Uterus (tissue), 4 donors: ENCODE measurements around the gene CPED1. TPM values are rescaled to one million over a fixed set of nuclear protein-coding genes. Genes with fewer than 3 reads are reported as not detected.
"Not testable (repeated sequence)": the region's sequence is repeated elsewhere in the genome, so short reads cannot be mapped to it uniquely, and the experiment has no call there.

Experiments used
- DNase-seq, 2 donors: peaks; one replicate each; pipeline ENCODE4 v3.0.0-alpha.2; 2019 to 2020
- H3K27ac ChIP-seq, 2 donors: fragments of 200-600 bp; sonication (generic); 1 replicate in 1 of 2; 2 replicates in 1 of 2; pipeline ENCODE4 v1.5.1; 2016 to 2018
- H3K27me3 ChIP-seq, 2 donors: fragments of 200-600 bp; sonication (generic); one replicate each; pipeline ENCODE4 v1.5.1; 2018 to 2019; ENCODE audit warnings: control low read depth in 1 of 2
- H3K36me3 ChIP-seq, 2 donors: fragments of 200-600 bp; sonication (generic); one replicate each; pipeline ENCODE4 v1.5.1; 2019; ENCODE audit warnings: control low read depth in 1 of 2
- H3K4me1 ChIP-seq, 2 donors: fragments of 200-600 bp; sonication (generic); one replicate each; pipeline ENCODE4 v1.5.1; 2018 to 2019; ENCODE audit warnings: control low read depth in 1 of 2
- H3K4me3 ChIP-seq, 2 donors: fragments of 200-600 bp; sonication (generic); 1 replicate in 1 of 2; 2 replicates in 1 of 2; pipeline ENCODE4 v1.5.1; 2018 to 2019; ENCODE audit warnings: mild to moderate bottlenecking in 1 of 2
- H3K9me3 ChIP-seq, 2 donors: fragments of 200-600 bp; sonication (generic); one replicate each; pipeline ENCODE4 v1.5.1; 2019; ENCODE audit warnings: control low read depth in 1 of 2
- CTCF ChIP-seq, 4 experiments: fragments of 200-600 bp in 2 of 4; fragments of 450-650 bp in 2 of 4; sonication (generic) in 2 of 4; IDR thresholded peaks; one replicate each; pipeline ENCODE4 v1.5.1; 2016 to 2019; ENCODE audit warnings: antibody characterized with exemption in 4 of 4, mild to moderate bottlenecking in 2 of 4, moderate library complexity in 1 of 4
- POLR2A ChIP-seq, 2 donors: fragments of 450-650 bp; IDR thresholded peaks; one replicate each; pipeline ENCODE4 v1.6.1; 2016; ENCODE audit warnings: antibody characterized with exemption in 2 of 2, mild to moderate bottlenecking in 1 of 2, moderate library complexity in 1 of 2
- intact Hi-C: fragments of 100-400 bp; cut with DNase I; formaldehyde crosslinking; loops from one replicate; pipeline ENCODE4 v1.15.1; 2023; ENCODE audit warnings: low total_unique reads
- total RNA-seq, 4 donors: library from RNA; depleted of rRNA in 3 of 4; stranded (reverse); fragments of >200 nt in 3 of 4; gene quantifications; one replicate each; pipeline versions ENCODE4 v1.1.0 to v1.2.4, GENCODE V29; 2014 to 2023
- donor health status: DM: yes; HTN: yes; CAD: no.

CPED1 gene
- total RNA-seq, 4 donors from 2014 or later: 47.4 to 194 (median 59.2) TPM

DNA sequence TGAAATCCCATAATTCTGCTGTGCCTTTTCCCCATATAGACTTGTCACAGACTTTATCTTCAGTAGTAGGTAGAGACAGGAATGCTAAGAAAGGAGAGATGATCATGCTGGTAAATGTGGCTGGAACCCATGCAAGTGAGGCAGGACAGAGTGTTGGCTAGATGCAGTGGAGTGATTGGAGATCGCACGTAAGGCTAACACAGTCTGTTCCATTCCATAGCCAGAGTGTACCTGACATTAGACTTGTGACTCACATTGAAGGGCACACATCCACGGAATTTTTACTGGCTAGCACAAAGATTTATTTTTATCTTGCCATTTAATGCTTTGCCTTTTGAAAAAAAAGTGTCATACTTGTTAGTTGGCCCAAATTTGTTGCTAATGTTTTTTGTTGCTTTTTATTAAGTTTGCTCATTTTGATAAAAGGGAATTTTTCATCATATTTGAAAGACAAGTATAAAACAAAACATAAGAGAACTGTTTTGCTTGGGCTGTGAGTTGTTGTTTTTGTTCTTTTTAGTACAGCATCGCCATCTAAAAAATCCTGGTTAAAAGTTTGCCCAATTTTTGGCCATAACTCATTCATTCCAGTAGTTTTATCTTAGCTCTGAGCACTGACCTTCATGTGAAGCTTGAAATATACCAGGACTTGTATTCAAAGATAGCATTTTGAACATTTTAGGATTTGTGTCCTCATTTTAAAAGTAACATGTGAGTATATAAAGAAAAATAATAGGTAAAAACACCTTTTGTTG lies 81.0 kb downstream of the CPED1 start:
- peak overlapping the region; percentile 72 to 77 for H3K27ac ChIP-seq
- H3K4me3 ChIP-seq: no peak overlapping the region
- intact Hi-C loops: no loop called here
- no peaks in the 10 kb centered on the region for H3K36me3 ChIP-seq
- no peaks in the 10 kb centered on the region for H3K4me1 ChIP-seq
- H3K9me3 ChIP-seq: no peaks in the 10 kb centered on the region
- peak; percentile 26 to 60 for DNase-seq
- no peaks in the 10 kb centered on the region for H3K27me3 ChIP-seq
- TF ChIP-seq CTCF (IDR thresholded peaks at IDR 0.05) (no peak), POLR2A (IDR thresholded peaks at IDR 0.05) (no peak)

DNA sequence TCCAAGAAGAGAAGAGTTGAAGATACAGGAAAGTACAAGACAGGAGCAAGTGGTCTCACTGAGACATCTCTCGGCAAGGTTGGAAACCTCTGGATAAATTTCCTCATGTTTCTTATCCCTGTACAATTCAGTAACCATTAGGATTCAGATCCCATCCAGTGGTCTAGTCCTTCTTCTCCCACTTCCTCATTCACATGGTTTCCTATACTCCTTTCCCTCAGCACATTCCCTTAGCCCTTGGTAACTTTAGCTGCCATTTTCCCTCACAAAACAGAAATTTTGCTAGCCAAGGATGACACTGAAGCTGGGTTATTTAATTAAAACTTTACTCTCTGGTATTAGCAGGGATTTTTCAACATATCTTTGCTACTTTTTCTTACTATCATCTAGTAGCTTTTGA lies 82.6 kb downstream of the CPED1 start:
- no peak for DNase-seq

DNA sequence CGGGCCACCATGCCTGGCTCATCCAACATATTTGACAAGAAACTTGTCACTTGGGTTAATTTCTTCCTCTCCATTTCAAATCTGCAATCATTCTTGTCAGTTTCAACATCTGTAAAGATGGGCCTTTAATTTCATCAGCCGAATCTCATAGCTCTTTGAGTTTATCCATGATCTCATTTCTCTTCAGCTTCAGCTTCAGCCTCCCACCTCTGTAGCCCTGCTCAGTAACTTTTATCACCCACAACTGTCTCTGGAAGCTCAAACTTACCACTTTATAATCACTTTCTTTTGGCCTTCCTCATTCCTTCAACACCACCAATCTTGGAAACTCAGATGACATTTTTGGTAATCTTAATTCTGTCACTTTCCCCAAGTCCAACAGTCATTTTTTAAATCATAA lies 83.2 kb downstream of the CPED1 start:
- Histone ChIP-seq H3K4me3 (no peak overlapping the region), H3K27me3 (no peaks in the 10 kb centered on the region), H3K27ac (peak overlapping the region; percentile 72 to 77), H3K9me3 (no peaks in the 10 kb centered on the region), H3K36me3 (no peaks in the 10 kb centered on the region), H3K4me1 (no peaks in the 10 kb centered on the region)
- TF ChIP-seq CTCF (IDR thresholded peaks at IDR 0.05) (no peak), POLR2A (IDR thresholded peaks at IDR 0.05) (no peak)
- no peak for DNase-seq
- intact Hi-C loops: no loop called here

More for the DNA sequence above, 82.6 kb downstream of the CPED1 start:
- H3K4me3 ChIP-seq: no peak overlapping the region
- intact Hi-C loops: no loop called here
- TF ChIP-seq CTCF (IDR thresholded peaks at IDR 0.05) (no peak), POLR2A (IDR thresholded peaks at IDR 0.05) (no peak)
- H3K36me3 ChIP-seq: no peaks in the 10 kb centered on the region
- H3K27ac ChIP-seq: peak overlapping the region; percentile 72 to 77
- H3K9me3 ChIP-seq: no peaks in the 10 kb centered on the region
- H3K27me3 ChIP-seq: no peaks in the 10 kb centered on the region
- H3K4me1 ChIP-seq: no peaks in the 10 kb centered on the region

- Histone ChIP-seq H3K36me3 (no peaks in the 10 kb centered on the region), H3K4me3 (no peak overlapping the region), H3K27ac (peak overlapping the region; percentile 10 to 77), H3K4me1 (no peaks in the 10 kb centered on the region), H3K27me3 (no peaks in the 10 kb centered on the region), H3K9me3 (no peaks in the 10 kb centered on the region)
- DNase-seq: no peak
- no peak for TF ChIP-seq POLR2A (IDR thresholded peaks at IDR 0.05)
- TF ChIP-seq CTCF (IDR thresholded peaks at IDR 0.05): no peak
- intact Hi-C loops: no loop called here
Measured at GRCh38 chr7:121072826-121073225, 84.3 kb downstream of the CPED1 start.

DNA sequence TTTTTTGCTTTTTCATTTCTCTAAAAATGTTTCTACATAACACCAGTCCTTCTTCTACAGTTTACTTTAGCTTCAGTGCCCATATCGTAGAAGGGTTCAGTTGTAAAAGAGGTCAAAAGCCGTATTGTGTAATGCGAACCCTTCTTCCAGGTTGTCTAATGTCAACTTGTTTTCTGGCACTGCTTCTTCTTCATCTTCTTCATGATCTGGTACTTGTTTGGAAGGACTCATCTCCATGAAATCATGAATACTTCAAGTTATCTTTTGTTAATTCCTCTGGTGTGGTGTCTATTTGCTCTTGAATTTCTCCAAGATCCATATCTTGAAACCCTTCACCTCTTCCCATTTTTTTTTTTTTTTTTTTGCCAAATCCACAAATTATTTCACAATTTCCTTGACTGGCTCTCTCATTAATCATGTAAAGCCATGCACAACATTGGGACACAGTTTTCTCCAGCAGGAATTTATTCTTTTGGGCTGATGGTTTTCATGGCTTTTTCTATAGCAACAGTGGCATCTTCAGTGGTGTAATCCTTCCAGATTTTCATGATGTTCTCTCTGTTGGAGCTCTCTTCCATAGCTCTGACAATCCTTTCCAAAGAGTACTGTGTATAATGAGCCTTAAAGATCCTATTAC lies 85.1 kb downstream of the CPED1 start:
- intact Hi-C loops: no loop called here
- Histone ChIP-seq H3K27ac (peak overlapping the region in 1 of 2 donors; percentile 10), H3K27me3 (no peaks in the 10 kb centered on the region), H3K4me1 (no peaks in the 10 kb centered on the region), H3K36me3 (no peaks in the 10 kb centered on the region), H3K4me3 (no peak overlapping the region), H3K9me3 (no peaks in the 10 kb centered on the region)
- TF ChIP-seq CTCF (IDR thresholded peaks at IDR 0.05) (no peak), POLR2A (IDR thresholded peaks at IDR 0.05) (no peak)
- no peak for DNase-seq

- H3K4me1 ChIP-seq, DNase-seq, H3K27ac ChIP-seq, H3K36me3 ChIP-seq, H3K27me3 ChIP-seq, intact Hi-C loops, H3K4me3 ChIP-seq, H3K9me3 ChIP-seq: not testable (repeated sequence)
Measured at GRCh38 chr7:121075424-121075841, 86.9 kb downstream of the CPED1 start.
